ENCODE measurements around the gene NOS3. TPM values are rescaled to one million over a fixed set of nuclear protein-coding genes. Genes with fewer than 3 reads are reported as not detected.

The NOS3 gene
- total and polyA plus RNA-seq, 2 experiments from 2014 or later = 2.6 to 6.1 TPM

DNA sequence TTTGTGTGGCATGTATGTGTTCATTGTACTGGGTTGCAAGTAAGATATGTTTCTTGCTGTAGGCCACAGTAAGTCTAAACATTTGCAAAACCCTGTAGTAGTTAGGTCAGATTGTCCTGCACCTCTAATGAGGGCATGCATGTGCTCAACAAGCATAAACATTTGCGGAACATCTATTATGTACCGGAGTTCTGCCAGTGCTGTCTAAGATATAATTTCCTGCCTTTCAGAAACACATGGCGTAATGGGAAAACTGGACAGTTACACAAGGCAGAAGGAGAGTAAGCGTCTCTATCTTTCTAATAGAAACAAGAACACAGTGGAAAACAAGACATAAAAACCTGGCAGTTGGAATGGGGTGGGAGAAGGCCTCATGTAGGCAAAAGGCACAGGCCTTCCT, 40.2 kb downstream of the NOS3 start:
- peaks cover 24% of the 10 kb centered on the region for H3K4me1 Mint-ChIP-seq
- Histone ChIP-seq H3K79me2 (replicated peaks; ENCODE audit: insufficient read depth) (peaks cover 9% of the 10 kb centered on the region; the same call in 1 of the 2 replicates), H3K9me2 (ENCODE audit: insufficient read depth) (no peaks in the 10 kb centered on the region), H4K20me1 (replicated peaks; ENCODE audit: insufficient read depth) (no peaks in the 10 kb centered on the region; the same call in 1 of the 2 replicates), H2AFZ (no peak overlapping the region), H3K4me1 (ENCODE audit: insufficient read depth) (peaks cover 15% of the 10 kb centered on the region), H3K27ac (ENCODE audit: low read depth) (no peak overlapping the region), H3F3A (replicated peaks; ENCODE audit: low read depth) (no peaks in the 10 kb centered on the region), H3K36me3 (ENCODE audit: insufficient read depth) (no peaks in the 10 kb centered on the region), H3K4me2 (no peak overlapping the region), H3K27me3 (ENCODE audit: insufficient read depth) (peaks cover 7% of the 10 kb centered on the region; the same call in 1 of the 2 replicates), H3K4me3 (no peak overlapping the region)
- no peak overlapping the region for H3K4me3 Mint-ChIP-seq
- H3K9me3 Mint-ChIP-seq = no peaks in the 10 kb centered on the region
- no peak for ATAC-seq
- H3K27ac Mint-ChIP-seq = no peak overlapping the region
- DNase-seq (ENCODE audit: low spot score) = no peak
- H3K27me3 Mint-ChIP-seq (ENCODE audit: insufficient read depth, low read depth, poor library complexity) = peaks cover 3% of the 10 kb centered on the region
- no peak for TF ChIP-seq ZNF462 (CRISPR knock-in tag; IDR thresholded peaks at IDR 0.05)
- no peak for TF ChIP-seq STAT1 (IDR thresholded peaks at IDR 0.05; ENCODE audit: unreplicated experiment)
- no peak for TF ChIP-seq NANOG (IDR thresholded peaks at IDR 0.05; ENCODE audit: borderline replicate concordance)
- no peak for TF ChIP-seq ZNF331 (CRISPR knock-in tag; IDR thresholded peaks at IDR 0.05; ENCODE audit: low read depth)
- no peak for TF ChIP-seq ETS1 (IDR thresholded peaks at IDR 0.05)
- no peak for TF ChIP-seq EZH2phosphoT487 (IDR thresholded peaks at IDR 0.05; ENCODE audit: unreplicated experiment)
- TF ChIP-seq CREB1 (CRISPR knock-in tag; IDR thresholded peaks at IDR 0.05; ENCODE audit: low read depth) = no peak
- TF ChIP-seq JUNB (IDR thresholded peaks at IDR 0.05; ENCODE audit: unreplicated experiment) = no peak
- TF ChIP-seq, protein P1, sequence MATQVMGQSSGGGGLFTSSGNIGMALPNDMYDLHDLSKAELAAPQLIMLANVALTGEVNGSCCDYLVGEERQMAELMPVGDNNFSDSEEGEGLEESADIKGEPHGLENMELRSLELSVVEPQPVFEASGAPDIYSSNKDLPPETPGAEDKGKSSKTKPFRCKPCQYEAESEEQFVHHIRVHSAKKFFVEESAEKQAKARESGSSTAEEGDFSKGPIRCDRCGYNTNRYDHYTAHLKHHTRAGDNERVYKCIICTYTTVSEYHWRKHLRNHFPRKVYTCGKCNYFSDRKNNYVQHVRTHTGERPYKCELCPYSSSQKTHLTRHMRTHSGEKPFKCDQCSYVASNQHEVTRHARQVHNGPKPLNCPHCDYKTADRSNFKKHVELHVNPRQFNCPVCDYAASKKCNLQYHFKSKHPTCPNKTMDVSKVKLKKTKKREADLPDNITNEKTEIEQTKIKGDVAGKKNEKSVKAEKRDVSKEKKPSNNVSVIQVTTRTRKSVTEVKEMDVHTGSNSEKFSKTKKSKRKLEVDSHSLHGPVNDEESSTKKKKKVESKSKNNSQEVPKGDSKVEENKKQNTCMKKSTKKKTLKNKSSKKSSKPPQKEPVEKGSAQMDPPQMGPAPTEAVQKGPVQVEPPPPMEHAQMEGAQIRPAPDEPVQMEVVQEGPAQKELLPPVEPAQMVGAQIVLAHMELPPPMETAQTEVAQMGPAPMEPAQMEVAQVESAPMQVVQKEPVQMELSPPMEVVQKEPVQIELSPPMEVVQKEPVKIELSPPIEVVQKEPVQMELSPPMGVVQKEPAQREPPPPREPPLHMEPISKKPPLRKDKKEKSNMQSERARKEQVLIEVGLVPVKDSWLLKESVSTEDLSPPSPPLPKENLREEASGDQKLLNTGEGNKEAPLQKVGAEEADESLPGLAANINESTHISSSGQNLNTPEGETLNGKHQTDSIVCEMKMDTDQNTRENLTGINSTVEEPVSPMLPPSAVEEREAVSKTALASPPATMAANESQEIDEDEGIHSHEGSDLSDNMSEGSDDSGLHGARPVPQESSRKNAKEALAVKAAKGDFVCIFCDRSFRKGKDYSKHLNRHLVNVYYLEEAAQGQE (IDR thresholded peaks at IDR 0.05; ENCODE audit: unreplicated experiment) = no peak
- no peak for TF ChIP-seq EZH2 (IDR thresholded peaks at IDR 0.05; ENCODE audit: low read depth, unreplicated experiment)
- peaks cover 3% of the 10 kb centered on the region; the same call in 1 of the 3 replicates for H3K36me3 Mint-ChIP-seq (ENCODE audit: low read depth)

Measured in GM23338 (cell line).